Activated gamma-delta T cell treated with Interleukin-2 at 50 U/mL for 16 hours (primary cell): ENCODE results near the gene TMEM255B.
"Not testable (repeated sequence)": the region's sequence is repeated elsewhere in the genome, so short reads cannot be mapped to it uniquely, and the experiment has no call there.

ENCODE experiments used
- DNase-seq: peaks from one replicate; pipeline ENCODE4 v3.0.0-alpha.2; 2020

Gene TMEM255B

DNA sequence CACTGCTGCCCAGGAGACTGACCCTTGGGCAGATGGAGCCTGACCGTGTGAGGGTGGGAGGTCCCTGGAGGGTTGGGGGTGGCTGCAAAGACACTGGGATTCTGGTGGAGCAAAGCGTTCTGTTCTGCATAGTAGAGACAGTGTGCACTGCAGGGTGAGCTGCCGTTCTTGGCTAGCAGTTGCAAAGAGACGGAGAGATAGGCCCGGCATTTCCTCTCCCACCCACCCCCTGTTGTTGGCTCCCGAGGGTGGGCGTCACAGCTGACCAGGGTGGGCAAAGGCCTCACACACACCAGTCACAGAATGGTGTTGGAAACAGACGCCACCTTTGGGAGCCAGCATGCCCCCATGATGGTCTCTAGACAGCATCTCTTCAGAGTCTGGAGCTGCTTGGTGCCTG, 11.4 kb downstream of the TMEM255B start:
- no peak for DNase-seq

DNA sequence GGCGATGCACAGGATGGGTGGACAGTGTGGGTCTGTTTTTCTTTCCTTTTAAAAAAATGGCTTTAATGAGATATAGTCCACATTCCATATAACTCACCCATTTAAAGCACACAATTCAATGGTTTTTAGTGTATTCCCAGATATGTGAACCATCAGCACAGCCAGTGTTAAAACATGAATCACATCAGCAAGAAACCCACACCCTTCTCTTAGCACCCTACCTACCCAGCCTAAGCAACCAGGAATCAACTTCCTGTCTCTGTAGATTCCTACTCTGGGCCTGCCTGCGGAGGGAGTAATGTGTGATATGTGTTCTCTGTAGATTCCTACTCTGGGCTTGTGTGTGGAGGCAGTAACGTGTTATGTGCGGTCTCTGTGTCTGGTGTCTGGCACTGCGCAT, 11.9 kb downstream of the TMEM255B start:
- DNase-seq: no peak

DNA sequence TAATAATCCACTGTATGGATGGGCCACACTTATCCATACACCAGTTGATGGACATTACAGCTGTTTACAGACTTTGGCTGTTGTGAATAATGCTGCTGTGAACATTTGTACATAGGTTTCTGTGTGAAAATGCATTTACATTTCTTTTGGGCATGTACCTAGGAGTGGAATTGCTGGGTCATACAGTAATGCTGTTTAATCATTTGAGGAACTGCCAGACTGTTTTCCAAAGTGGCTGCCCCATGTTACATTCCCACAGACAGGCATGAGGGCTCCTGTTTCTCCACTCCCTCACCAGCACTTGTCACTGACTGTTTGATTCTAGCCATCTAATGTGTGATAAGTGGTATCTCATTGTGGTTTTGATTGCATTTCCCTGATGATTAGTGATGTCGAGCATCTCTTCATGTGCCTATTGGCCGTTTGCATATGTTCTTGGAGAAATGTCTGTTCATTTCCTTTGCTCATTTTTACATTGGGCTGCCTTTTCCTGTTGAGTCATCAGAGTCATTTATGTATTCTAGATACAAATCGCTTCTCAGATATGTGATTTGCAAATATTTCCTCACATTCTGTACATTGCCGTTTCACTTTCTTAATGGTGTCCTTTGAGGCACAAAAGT, 12.8 kb downstream of the TMEM255B start:
- no peak for DNase-seq

DNA sequence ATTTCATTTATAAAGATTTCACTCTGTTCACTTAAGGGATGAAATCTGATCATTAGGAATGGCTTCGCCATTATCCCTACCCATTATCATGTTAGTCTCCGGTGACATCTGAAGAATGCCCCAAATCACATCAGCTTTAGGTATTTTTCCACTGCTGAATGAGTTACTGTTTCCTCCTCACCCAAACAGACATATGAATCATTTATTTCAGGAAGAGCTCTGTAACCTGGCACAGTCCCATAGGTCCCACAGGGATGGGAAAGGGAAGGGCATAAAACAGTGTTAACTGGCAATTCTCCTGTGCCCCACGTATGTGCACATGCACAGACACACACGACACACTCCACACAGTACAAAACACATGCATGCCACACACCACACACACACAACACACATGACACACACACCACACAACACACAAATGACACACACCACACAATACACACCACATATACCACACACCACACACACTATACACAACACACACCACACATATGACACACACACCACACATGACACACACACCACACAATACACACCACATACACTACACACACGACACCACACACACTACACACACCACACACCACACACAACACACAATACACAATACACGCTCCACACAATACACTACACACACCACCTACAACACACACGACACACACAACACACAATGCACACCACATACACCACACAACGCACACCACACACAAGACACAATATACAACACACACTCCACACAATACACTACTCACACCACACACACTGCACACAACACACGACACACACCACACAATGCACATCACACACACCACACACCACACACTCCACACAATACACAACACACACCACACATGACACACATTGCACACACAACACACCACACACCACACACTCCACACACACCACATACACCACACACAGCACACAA, 15.4 kb downstream of the TMEM255B start:
- no peak for DNase-seq

DNA sequence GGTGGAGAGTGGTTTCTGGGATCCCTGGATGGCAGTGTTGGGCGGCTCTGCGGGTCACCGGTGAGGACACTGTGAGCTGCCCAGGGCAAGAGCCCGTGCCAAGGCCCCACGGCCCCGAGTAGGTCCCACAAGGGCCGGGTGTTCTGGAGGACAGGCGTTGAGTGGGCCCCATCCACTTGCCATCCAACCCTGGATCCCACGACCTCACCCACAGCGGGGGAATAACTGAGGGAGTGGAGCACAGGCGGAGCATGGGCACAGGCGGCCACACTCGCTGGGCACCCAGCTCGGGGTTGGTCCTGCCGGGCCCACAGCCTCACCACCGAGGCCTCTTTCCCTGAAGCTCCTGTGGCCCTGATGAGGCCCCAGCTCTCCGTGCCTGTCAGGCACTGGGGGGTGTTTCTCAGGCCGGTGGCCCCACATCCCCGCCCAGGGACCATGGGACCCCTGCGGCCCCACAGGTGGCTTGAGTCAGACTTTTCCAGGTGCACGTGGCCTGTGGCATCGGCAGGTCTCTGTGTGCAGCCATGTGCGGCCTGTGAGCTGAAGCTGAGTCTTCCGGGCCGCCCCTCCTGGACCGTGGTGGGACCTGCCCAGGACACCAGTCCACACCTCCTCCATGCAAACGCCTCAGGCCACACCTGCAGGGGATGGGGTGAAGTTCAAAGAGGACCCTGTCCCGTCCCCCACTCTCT, 16.6 kb downstream of the TMEM255B start:
- DNase-seq: no peak

DNA sequence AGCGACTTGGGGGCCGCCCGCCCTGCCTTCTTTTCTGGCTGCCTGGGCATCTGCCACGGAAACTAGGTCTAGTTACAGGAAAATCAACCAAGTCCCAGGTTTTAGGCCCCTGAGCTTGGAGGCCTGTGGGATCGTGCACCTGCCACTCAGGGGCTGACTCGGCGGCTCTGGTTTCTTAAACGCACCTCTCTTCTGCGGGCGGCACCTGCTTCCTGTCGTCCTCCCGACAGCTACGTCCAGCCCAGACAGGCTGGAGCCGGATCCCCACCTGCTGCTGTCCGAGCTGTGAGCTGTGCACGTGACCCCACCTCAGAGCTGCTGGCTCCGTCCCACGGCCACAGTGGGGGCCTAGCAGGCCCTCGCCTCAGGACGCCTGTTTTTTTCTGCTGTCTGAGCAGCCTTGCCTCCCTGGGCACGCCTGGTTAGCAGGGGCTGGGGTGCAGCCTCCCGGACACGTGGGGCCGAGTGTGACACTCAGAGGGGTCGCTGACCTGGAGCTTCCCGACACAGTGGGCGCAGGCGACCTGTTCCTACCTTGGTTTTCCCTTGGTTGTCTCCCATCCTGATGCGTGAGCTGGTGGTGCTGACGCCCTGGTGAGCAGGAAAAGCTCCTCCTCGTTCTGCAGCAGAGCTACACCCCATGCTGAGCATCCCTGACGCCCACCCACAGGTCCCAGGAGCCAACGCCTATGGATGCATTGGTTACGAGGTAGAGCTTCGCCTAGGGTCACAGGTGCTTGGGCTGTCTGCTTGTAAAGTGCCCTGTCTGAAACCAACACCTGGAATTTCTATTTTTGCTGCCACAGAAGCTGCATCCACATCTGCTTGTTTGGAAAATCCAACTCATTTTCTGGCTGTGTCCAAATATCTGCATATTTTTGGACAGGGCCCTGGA, 17.5 kb downstream of the TMEM255B start:
- DNase-seq: no peak

DNA sequence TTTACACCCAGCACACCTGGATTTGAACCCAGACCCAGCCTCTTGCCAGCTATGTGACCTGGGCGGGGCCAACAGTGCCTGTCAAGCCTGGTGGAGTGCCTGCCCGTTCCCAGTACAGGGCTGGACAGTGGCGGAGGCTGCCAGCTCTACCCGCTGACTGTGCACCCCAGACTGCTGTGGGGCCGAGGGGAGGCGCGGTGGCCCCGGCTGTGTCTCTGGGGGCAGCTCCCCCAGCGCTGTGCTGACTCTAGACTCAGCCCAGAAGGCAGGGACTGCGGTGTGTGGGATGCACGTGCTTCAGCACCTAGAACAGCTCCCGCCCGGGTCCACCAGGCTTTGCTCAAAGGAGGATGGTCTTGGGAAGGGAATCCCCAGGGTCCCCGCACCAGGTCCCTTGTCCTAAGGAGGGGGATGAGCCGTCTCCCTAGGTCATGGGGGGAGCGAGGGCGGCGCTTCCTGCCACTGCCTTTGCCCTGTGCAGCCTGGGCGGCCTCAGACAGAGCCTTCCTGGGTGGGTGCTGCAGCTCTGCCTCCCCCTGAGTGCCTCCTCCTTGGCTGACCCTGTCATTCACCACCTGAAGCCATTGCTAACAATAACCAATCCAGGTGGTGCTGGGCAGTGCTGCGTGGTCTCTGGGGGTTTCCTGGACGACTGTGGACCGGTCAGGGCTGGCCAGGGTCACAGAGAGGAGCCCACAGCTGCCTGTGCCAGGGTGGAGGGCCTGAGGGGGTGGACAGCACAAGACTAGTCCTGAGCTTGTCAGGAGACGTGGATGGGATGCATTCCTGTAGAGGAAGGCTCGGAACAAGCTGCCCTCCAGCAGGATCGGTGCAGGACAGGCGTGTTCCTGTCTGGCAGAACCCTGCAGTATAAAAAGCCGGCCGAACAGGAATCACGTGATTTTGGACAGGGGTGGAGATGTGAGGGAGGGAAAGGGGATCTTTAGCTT, 18.6 kb downstream of the TMEM255B start:
- DNase-seq: no peak

DNA sequence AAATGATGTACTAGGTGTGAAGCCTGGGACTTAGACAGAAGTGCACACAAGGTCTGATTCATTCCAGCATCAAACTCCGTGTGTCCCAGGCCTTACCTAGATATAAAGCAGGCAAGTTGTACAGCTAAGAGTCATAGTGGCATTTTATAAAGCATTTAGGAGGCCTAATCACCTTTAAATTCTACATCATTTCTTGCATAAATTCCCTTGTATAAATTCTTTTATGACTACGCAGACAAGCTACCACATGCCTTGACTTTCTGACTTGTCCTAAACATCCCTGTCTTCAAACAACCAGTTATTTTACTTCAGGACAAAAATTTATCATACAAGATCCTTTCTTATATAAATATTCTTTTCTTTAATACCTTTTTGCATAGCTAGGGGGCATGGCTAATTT, 22.5 kb downstream of the TMEM255B start:
- DNase-seq: no peak

DNA sequence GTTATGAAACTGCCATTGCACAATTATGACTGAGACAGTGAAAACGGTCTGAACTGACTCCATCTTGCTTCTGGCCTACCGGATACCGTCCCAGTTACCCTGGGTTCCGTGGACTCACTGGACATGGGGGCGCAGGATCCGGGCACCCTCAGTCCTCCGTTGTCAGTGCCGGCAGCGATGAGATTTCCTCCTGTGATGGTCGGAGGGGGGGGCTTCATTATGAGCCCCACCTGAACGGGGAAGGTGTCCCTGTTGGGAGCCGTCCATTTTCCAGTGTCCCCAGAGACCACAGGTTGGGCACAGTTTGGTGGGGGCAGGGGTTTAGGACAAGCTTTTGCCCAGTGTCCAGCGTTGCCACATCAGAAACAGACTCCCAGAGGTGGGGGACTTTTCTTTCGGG, 23.4 kb downstream of the TMEM255B start:
- DNase-seq: no peak

DNA sequence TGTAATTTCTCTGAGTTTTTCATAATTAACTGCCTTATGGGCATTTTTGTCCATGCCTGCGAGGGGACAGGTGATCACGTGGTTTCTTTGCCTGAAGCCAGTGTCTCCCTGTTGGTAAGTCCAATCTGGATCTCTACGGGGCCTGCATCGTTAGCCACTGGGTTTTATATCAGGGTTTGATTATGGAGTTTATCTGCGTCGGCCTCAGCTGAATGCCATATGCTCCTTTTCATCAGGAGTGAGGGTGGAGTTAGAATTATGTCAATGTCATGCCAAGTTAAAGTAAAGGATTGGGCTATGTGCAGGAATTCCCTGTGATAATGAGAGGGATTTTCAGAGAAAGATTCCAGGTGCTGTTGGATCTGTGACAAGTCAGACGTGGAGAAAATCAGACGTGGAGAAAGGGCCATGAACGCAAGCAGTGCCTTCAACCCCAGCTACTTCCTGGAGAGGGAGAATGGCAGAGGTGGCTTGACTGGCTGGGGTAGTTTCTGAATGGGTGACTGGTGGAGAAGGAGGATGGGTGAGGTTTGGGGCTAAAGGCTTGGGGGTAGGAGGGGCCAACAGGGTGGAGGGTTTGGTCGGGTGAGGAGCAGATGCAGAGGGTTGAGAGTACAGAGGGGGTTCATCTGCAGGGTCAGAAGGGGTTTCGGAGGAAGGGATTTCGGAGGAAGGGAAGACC, 24.3 kb downstream of the TMEM255B start:
- DNase-seq: no peak

DNA sequence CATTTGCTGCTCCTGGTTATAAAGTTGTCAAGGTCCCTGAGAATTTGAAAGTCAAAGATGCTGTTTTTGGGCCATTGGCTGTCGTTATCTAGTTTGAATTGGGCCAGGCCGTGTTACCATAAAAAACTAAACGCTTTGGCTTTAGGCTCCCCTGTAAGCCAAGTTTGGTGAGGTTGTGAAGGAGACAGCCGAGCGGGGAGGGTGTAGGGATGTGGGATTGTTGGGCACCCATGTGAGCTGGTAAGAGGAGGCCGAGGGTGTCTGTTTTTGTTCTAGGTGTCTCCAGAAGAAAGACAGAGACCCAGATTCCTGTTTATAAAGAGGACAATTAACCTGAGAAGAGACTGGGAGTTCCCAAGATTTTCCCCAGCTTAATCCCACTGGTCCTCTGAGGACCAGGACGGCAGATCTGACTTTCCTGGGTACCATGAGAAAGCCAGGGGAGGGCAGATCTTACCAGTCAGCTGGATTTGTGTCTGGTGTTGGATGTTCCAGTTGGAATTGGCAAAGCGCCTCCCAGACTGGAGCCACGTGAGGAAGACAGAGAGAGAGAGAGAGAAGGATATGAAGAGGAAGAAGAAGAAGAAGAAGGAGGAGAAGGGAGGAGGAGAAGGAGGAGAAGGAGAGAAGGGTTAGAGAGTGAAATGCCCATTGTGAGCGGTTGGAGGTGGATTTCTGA, 25.1 kb downstream of the TMEM255B start:
- no peak for DNase-seq

DNA sequence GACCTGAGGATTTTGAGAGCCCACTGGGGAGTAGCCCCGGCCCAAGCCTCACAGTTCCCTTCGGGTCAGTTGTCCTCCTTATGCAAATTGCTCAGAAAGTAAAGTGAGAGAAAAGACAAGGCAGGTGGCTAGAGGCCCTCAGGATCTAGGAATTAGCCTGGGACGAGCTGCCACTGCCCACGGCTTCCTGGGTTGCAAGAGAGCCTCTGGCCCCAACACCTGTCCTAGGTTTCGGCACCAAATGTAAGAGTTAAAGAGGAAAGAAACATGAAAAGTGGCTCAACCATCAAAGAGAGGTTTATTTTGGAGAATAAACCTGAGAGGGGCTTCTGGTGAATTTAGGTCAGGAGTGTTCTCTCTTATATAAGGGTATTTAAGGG, 25.6 kb downstream of the TMEM255B start:
- no peak for DNase-seq

DNA sequence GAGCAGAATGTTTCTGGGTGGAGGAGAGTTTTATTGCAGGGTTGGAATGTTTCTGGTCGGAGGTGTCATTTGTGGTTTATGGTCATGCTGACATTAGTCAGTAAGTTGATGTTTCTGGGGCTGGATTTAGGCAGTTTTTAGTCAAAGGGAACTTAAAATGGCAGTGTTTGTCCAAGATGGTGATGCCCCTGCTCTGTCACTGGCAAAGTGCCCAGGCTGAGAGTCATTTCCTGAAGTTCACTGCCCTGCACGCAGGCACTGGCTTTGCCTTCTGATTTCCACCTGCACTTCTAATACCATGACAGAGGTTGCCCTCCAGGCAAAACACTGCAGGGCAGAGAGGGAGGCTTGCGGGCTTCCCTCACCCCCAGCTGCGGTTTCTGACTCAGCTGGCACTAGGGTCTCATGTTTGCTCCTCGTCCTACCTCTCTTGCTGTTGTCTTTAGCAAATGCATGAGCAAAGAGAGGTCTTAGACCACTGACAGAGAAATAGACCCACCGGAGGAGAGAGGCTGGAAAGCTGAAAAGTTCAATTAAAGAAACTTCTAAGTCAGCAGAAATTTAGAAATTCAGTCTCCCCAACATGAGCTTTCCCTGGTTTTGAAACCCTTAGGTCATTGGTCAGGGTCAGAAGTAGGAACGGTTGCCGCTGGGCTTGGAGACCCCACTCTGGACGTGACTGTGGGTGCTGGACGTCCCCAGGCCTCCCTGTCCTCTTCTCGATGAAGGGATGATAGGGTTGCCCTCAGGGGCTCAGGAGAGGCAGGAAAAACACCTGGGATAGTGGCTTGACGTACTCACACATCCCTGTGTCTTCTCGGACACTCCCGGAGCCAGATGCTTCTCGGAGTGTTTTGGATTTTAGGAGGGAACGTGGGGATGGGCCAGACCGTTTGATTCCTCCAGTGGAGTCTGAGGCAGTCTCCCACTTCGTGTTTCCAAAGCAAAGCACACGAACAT, 26.3 kb downstream of the TMEM255B start:
- no peak for DNase-seq

DNA sequence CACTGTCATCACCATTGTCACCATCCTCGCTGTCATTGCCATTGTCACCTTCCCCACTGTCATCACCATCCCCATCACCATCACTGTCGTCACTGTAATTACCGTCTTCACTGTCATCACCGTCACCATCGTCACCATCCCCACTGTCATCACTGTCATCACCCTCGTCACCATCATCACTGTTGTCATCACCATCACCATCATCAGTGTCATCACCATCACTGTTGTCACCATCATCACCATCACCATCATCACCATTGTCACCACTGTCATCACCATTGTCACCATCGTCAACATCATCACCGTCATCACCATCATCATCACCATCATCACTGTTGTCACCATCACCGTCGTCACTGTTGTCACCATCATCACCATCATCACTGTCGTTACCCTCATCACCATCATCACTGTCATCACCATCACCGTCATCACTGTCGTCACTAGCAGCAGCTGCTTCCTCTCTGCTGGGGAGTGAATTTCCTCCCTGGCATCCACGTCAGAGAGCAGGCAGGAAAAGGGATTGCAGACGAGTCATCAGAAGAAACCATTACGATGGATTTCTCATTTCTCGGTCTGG, 27.3 kb downstream of the TMEM255B start:
- DNase-seq: no peak

DNA sequence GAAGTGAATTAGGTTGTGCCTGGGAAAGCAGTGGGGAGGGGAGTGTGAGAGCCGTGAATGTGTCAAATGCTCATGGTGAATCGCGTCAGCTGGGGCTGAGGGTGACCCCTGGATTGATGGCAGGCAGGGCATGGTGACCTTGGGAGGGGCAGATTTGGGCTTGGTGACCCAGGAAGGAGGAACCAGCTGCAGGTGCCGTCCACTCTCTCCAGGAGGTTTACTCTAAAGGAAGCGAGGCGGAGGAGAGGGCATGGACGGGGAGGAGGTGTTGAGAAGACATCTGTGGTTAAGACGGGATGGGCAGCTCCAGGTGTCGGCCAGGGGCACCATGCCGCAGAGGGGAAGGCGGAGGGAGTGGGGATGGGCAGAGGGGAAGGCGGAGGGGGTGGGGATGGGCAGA, 28.7 kb downstream of the TMEM255B start:
- DNase-seq: no peak

DNA sequence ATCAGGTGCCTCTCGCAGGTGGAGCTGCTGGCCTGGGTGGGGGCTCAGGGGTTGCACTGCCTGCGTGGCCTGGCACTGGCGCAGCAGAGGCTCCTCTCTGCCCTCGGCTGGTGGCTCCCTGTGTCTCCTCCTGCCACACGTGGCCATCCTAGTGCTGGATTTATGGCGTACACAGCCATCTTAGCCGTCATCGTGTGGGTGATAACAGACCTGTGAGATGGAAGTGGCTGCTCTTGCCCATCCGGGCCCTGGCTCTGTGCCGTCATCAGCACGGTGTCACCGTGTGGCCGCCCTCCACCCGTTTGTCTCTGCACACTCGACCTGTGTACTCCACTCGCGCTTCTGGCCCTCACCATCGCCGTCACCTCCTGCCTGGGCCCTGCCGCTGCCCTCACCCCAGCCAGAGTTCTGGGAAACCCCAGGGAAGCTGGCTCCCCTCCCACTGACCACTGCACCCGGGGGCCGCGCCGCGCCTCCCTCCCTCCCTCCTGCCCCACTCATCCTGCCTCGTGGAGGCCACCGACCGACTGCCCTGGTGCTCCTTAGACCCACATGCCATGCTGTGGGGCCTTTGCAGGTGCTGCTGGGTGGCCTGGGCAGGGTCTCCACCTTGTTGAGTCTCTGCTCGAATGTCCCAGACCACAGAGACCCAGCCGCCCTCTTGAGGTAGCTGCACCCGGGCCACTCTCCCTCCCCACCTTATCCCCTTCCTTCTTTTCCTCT, 29.5 kb downstream of the TMEM255B start:
- no peak for DNase-seq

DNA sequence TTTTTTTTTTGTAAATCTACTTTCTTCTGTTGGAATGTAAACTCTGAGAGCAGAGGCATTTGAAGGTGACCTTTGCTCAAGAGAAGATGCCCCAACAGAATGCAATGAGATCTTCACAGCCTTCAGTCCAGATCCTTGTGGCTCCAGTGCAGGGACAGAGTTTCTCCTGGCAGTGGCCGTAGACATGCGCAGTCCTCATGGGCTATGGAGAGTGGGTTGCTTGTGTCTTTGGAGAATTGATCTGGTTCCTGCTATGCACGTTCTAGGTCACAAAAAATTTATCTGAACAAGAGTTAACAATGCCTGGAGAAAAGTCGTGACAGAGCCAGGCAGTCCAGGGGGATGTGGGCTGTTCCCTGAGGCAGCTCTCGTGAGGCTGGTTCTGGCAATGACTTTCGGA, 30.1 kb downstream of the TMEM255B start:
- DNase-seq: no peak

DNA sequence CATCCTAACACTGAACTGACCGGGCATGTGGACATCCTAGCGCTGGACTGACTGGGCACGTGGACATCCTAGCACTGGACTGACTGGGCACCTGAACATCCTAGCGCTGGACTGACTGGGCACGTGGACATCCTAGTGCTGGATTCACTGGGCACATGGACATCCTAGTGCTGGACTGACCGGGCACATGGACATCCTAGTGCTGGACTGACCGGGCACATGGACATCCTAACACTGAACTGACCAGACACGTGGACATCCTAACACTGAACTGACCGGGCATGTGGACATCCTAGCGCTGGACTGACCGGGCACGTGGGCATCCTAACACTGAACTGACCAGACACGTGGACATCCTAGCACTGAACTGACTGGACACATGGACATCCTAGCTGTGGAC, 30.9 kb downstream of the TMEM255B start:
- not testable (repeated sequence) for DNase-seq
